Gastroesophageal sphincter (tissue), 3 donors: ENCODE results near the gene PPFIA4.
"Not testable (repeated sequence)": the region's sequence is repeated elsewhere in the genome, so short reads cannot be mapped to it uniquely, and the experiment has no call there.

ENCODE experiments used
- EP300 ChIP-seq: sonication (generic); formaldehyde crosslinking; IDR thresholded peaks from one replicate; pipeline ENCODE4 v1.6.1; 2017; ENCODE audit warnings: antibody characterized with exemption, mild to moderate bottlenecking
- POLR2A ChIP-seq, 2 donors: fragments of 450-650 bp; IDR thresholded peaks; one replicate each; pipeline ENCODE4 v1.6.1; 2017; ENCODE audit warnings: antibody characterized with exemption in 2 of 2, mild to moderate bottlenecking in 2 of 2, moderate library complexity in 1 of 2
- POLR2AphosphoS5 ChIP-seq: sonication (generic); formaldehyde crosslinking; IDR thresholded peaks from one replicate; pipeline ENCODE4 v1.6.1; 2017; ENCODE audit warnings: antibody characterized with exemption
- TF ChIP-seq, protein P1 (sequence below), 4 experiments: fragments of 200-600 bp in 2 of 4; fragments of 450-650 bp in 2 of 4; sonication (generic) in 1 of 4; IDR thresholded peaks; one replicate each; pipeline ENCODE4 v1.5.1; 2017 to 2019; ENCODE audit warnings: antibody characterized with exemption in 4 of 4, mild to moderate bottlenecking in 2 of 4, moderate library complexity in 2 of 4

DNA sequence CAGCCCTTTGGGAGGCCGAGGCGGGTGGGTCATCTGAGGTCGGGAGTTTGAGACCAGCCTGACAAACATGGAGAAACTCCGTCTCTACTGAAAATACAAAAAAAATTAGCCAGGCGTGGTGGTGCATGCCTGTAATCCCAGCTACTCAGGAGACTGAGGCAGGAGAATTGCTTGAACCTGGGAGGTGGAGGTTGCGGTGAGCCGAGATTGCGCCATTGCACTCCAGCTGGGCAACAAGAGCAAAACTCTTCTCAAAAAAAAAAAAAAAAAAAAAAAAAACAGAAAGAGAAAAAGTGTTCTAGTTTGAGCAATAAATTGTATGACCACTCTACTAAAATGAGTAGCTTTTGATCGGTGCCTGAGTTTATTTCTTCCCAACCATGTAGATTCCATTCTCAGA is 40.2 kb upstream of the PPFIA4 start:
- TF ChIP-seq POLR2AphosphoS5; POLR2A (IDR thresholded peaks at IDR 0.05); EP300: not testable (repeated sequence)
- TF ChIP-seq, protein P1, sequence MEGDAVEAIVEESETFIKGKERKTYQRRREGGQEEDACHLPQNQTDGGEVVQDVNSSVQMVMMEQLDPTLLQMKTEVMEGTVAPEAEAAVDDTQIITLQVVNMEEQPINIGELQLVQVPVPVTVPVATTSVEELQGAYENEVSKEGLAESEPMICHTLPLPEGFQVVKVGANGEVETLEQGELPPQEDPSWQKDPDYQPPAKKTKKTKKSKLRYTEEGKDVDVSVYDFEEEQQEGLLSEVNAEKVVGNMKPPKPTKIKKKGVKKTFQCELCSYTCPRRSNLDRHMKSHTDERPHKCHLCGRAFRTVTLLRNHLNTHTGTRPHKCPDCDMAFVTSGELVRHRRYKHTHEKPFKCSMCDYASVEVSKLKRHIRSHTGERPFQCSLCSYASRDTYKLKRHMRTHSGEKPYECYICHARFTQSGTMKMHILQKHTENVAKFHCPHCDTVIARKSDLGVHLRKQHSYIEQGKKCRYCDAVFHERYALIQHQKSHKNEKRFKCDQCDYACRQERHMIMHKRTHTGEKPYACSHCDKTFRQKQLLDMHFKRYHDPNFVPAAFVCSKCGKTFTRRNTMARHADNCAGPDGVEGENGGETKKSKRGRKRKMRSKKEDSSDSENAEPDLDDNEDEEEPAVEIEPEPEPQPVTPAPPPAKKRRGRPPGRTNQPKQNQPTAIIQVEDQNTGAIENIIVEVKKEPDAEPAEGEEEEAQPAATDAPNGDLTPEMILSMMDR (IDR thresholded peaks at IDR 0.05) = not testable (repeated sequence)
